Measurements from ENCODE around the gene MACROD2.

The MACROD2 gene

GRCh38 chr20:14494355-14494754 is 499.0 kb downstream of the MACROD2 start:
- no peak for DNase-seq (ENCODE audit: low spot score)
- no peak for TF ChIP-seq CTCF (IDR thresholded peaks at IDR 0.05; ENCODE audit: extremely low read depth, missing control alignments)

- TF ChIP-seq CTCF (IDR thresholded peaks at IDR 0.05; ENCODE audit: extremely low read depth, missing control alignments): no peak
- DNase-seq (ENCODE audit: low spot score): no peak
Measured at GRCh38 chr20:14495066-14495465, 499.8 kb downstream of the MACROD2 start.

GRCh38 chr20:14497004-14497403 is 501.7 kb downstream of the MACROD2 start:
- TF ChIP-seq CTCF (IDR thresholded peaks at IDR 0.05; ENCODE audit: extremely low read depth, missing control alignments): no peak
- DNase-seq (ENCODE audit: low spot score): no peak

GRCh38 chr20:14498772-14499171 is 503.5 kb downstream of the MACROD2 start:
- no peak for DNase-seq (ENCODE audit: low spot score)
- TF ChIP-seq CTCF (IDR thresholded peaks at IDR 0.05; ENCODE audit: extremely low read depth, missing control alignments): no peak

GRCh38 chr20:14505476-14505875 is 510.2 kb downstream of the MACROD2 start:
- DNase-seq (ENCODE audit: low spot score): no peak
- TF ChIP-seq CTCF (IDR thresholded peaks at IDR 0.05; ENCODE audit: extremely low read depth, missing control alignments): no peak

GRCh38 chr20:14507711-14508110 is 512.4 kb downstream of the MACROD2 start:
- no peak for TF ChIP-seq CTCF (IDR thresholded peaks at IDR 0.05; ENCODE audit: extremely low read depth, missing control alignments)
- no peak for DNase-seq (ENCODE audit: low spot score)

- no peak for DNase-seq (ENCODE audit: low spot score)
- TF ChIP-seq CTCF (IDR thresholded peaks at IDR 0.05; ENCODE audit: extremely low read depth, missing control alignments): no peak
Measured at GRCh38 chr20:14510341-14510740, 515.0 kb downstream of the MACROD2 start.
